Amygdala (tissue), 56 donors: ENCODE data around the gene NAT9.

ENCODE experiments used
- DNase-seq, 56 donors: peaks; one replicate each; lab custom pipeline; 2025; lab: John Stamatoyannopoulos, UW

NAT9 gene

GRCh38 chr17:74749279-74750038 is 26.7 kb downstream of the NAT9 start:
- peak in 1 of 56 donors; percentile 39 for DNase-seq

GRCh38 chr17:74748529-74749278 is 27.4 kb downstream of the NAT9 start, which contains the start of gene NHERF1:
Gene NHERF1 (plus strand): TSS chr17:74748628. CDS start chr17:74748847, 219 bp downstream.
- DNase-seq: peak in 54 of 56 donors; percentile 50 to 97 (median 85)

DNA sequence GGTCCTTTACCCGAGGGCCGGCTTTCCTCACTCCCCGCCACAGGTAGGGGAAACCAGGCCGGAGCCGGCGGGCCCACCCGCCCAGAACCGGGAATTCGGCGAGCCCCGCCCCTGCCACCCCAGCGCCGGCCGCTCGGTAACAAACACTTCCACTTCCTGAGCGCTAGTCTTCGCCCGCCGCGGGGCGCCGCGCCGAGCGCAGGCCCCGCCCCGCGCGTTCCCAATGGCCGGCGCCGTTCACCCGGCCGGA is 27.9 kb downstream of the NAT9 start:
- DNase-seq: peak in 1 of 56 donors; percentile 50

- no peak for DNase-seq
Measured at GRCh38 chr17:74746922-74747321, 29.2 kb downstream of the NAT9 start.

GRCh38 chr17:74746376-74746775 is 29.8 kb downstream of the NAT9 start:
- no peak for DNase-seq

- no peak for DNase-seq
Measured at GRCh38 chr17:74745548-74746177, 30.5 kb downstream of the NAT9 start.

DNA sequence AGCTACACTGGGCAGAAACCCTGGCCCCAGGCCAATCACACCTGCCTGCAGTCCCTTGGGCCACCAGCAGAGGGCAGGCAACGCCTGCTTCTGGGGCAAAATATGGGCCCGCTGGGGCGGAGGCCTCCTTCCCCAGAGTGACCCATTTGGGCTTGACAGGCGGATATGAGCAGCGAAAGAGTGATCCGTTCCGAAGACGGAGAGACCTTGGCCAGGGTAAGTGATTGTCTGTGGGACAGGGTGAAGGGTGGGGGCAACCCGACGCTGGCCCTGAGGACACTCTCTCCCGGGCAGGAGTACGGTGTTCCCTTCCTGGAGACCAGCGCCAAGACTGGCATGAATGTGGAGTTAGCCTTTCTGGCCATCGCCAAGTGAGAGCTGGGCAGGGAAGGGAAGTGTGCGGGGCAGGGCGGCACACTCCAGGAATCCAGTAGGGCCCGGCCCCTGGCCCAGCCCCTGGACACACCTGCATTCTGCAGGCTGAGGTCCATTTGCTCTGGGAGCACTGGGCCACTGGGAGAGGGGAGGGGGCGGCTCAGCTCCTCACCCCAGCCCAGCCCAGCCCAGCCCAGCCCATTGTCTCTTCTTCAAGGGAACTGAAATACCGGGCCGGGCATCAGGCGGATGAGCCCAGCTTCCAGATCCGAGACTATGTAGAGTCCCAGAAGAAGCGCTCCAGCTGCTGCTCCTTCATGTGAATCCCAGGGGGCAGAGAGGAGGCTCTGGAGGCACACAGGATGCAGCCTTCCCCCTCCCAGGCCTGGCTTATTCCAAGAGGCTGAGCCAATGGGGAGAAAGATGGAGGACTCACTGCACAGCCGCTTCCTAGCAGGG is 31.2 kb downstream of the NAT9 start:
- DNase-seq: peak in 54 of 56 donors; percentile 33 to 95 (median 68)

- no peak for DNase-seq
Measured at GRCh38 chr17:74744349-74744713, 31.8 kb downstream of the NAT9 start.

DNA sequence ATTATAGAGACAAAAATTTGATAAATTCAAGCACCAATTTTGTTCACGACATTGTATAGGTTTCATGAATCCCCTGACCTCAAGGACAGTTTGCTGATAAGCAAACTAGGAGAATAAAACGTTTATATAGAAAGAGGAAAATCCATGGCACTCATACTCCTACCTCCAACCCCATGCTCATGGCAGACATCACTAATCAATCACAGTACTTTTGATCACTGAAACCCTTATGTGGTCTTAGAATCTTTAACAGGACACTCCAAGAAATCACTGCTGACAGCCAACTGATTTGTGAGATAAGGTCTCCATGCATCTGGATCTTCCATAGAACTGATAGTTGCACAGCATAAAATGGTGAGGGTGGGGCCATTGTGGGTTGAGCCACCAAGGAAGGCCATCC is 32.4 kb downstream of the NAT9 start:
- no peak for DNase-seq

DNA sequence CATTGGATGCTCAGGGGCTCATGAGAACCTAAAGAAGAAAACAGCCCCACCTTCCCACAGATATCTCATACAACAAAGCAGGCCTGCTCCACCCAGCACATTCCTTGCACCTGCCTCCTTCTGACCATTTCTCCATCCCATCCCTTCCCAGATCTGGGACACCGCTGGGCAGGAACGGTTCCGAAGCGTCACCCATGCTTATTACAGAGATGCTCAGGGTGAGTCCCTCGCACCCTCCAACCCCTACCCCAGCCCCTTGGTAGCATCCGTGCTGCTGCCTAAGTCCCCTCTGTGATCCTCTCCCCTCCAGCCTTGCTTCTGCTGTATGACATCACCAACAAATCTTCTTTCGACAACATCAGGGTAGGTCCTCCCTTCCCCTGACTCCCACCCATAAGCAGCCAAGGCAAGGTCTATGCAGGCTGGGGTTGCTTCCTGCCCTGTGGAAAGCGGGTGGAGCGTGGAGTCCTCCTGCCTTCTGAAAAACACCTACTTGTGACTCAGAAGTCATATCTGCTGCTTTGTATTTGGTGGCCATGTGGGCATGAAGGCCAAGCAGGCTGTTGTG is 33.1 kb downstream of the NAT9 start:
- no peak for DNase-seq

- DNase-seq: no peak
Measured at GRCh38 chr17:74742153-74742515, 34.0 kb downstream of the NAT9 start.

- DNase-seq: no peak
Measured at GRCh38 chr17:74740641-74741387, 35.3 kb downstream of the NAT9 start.

DNA sequence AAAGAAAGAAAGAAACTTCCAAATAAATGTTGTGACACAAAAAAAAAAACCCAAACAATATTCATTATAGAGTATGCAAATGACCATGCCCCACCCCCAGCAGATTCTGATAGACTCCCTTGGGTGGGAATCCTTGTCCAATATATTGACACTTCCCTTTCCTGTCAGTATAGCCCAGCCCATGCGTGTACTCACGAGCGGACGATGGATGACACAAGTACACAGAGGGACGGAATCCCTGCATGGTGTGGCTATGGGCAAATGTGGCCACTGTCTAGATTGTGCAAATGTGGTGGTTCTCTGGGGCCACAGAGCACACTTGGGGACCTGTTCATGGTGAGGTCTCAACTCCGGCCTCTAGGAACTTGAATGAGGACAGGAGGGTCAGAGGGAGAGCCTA is 36.0 kb downstream of the NAT9 start:
- no peak for DNase-seq

- no peak for DNase-seq
Measured at GRCh38 chr17:74739227-74739831, 36.8 kb downstream of the NAT9 start.

GRCh38 chr17:74738051-74738996 is 37.8 kb downstream of the NAT9 start:
- DNase-seq: no peak

- DNase-seq: no peak
Measured at GRCh38 chr17:74737299-74738050, 38.7 kb downstream of the NAT9 start.

DNA sequence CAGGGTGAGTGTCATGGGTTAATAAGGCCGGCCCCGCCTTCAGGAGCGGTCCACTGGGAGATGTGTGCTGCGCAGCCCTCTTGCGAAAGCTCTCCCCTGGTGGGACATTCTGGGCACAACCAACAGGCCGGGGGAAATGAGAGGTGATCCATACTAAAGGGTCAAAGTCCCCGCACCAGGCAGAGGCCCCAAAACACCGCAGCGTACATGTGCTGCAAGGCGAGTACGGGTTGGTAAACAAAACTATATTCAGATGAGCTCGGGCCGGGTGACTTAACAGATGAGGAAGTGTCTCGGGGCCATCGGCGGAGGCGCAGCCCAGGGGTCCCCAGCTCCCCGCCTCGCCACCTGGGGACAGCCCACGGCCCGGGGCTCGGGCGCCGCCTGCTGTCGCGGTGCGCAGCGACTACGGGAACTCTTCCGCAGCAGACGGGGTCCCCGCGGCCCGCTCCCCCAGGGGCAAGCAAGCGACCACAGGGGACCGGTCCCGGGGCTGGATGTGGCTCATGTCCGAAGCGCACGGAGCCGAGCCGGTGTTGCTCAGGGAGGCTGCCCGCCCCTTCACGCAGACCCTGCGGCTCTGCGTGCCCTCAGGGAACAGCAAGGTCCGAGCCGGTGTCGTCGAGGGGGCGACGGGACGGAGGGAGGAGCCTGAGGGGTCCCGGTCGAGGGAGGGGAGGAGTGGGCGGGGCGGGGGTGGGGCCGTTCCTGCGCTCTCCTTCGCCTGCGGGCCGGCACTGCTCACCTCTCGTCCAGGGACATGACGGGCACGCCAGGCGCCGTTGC is 39.4 kb downstream of the NAT9 start, which contains the start of gene RAB37:
RAB37 (plus strand) TSS at position 744 of the 786 bp plus-strand sequence; CDS start at position 761, 17 bp downstream.
- DNase-seq: no peak
